K562 (cell line): ENCODE results near the gene USP20. TPM values are rescaled to one million over a fixed set of nuclear protein-coding genes. Genes with fewer than 3 reads are reported as not detected.

Source experiments
- ATF7 ChIP-seq: fragments of 450-650 bp; IDR thresholded peaks from 2 replicates; pipeline ENCODE4 v1.7.1; 2014; ENCODE audit warnings: mild to moderate bottlenecking, moderate library complexity
- CHD4 ChIP-seq: fragments of 200-600 bp; sonication (generic); IDR thresholded peaks from 3 replicates; pipeline ENCODE4 v1.6.1; 2012; ENCODE audit warnings: low read depth, mild to moderate bottlenecking, mixed read lengths, low read length, inconsistent platforms; ENCODE audit not compliant: insufficient read depth, insufficient replicate concordance, poor library complexity, severe bottlenecking
- CREB3 ChIP-seq: fragments of 450-650 bp; conservative IDR thresholded peaks from 2 replicates; pipeline ENCODE4 v1.6.1; 2016; ENCODE audit warnings: missing genetic modification characterization, low read depth, mild to moderate bottlenecking, missing compliant biosample characterization, moderate library complexity
- CREB3L1 ChIP-seq: fragments of 450-650 bp; IDR thresholded peaks from 2 replicates; pipeline ENCODE4 v1.6.1; 2014; ENCODE audit warnings: low read depth, mild to moderate bottlenecking, moderate library complexity, borderline replicate concordance
- CREB5 ChIP-seq: fragments of 250-450 bp; sonication (Bioruptor Pico); IDR thresholded peaks from 2 replicates; pipeline ENCODE4 v1.5.0; 2020; ENCODE audit warnings: mild to moderate bottlenecking
- E2F8 ChIP-seq: fragments of 450-650 bp; IDR thresholded peaks from 2 replicates; pipeline ENCODE4 v1.7.1; 2018; ENCODE audit warnings: mild to moderate bottlenecking, low read depth; ENCODE audit not compliant: partially characterized antibody
- FOS ChIP-seq: IDR thresholded peaks from 3 replicates; pipeline ENCODE4 v1.6.1; 2011; ENCODE audit not compliant: insufficient read length; ENCODE audit errors: extremely low read depth
- KDM5B ChIP-seq: fragments of 200-600 bp; sonication (generic); IDR thresholded peaks from 2 replicates; pipeline ENCODE4 v1.6.1; 2012; ENCODE audit warnings: low read depth, mild to moderate bottlenecking, moderate library complexity, low read length, control low read depth, inconsistent platforms; ENCODE audit not compliant: insufficient replicate concordance
- POLR2AphosphoS2 ChIP-seq: IDR thresholded peaks from 2 replicates; pipeline ENCODE4 v1.6.1; 2012; ENCODE audit warnings: low read length, improper control_type of control experiment
- SIN3A ChIP-seq, 2 experiments: fragments of 150-350 bp in 1 of 2; IDR thresholded peaks; 2 replicates each; pipeline ENCODE4 v1.6.1; 2011 to 2016; ENCODE audit warnings: borderline replicate concordance in 2 of 2, low read depth in 2 of 2, low read length in 2 of 2, mild to moderate bottlenecking in 2 of 2, moderate library complexity in 2 of 2; ENCODE audit not compliant: control insufficient read depth in 1 of 2
- SMAD1 ChIP-seq: fragments of 150-350 bp; IDR thresholded peaks from 2 replicates; pipeline ENCODE4 v1.6.1; 2014; ENCODE audit warnings: low read length, low read depth; ENCODE audit not compliant: partially characterized antibody
- STAT5A ChIP-seq: IDR thresholded peaks from 2 replicates; pipeline ENCODE4 v1.6.1; 2012; ENCODE audit warnings: low read length, inconsistent platforms, borderline replicate concordance
- ZBTB26 ChIP-seq: fragments of 450-650 bp; formaldehyde crosslinking; IDR thresholded peaks from 2 replicates; pipeline ENCODE4 v1.4.0; 2022; ENCODE audit warnings: missing genetic modification characterization
- ZBTB34 ChIP-seq: fragments of 250-450 bp; sonication (Bioruptor Pico); IDR thresholded peaks from 2 replicates; pipeline ENCODE4 v1.8.0; 2021; ENCODE audit warnings: mild to moderate bottlenecking, moderate library complexity
- ZNF695 ChIP-seq: fragments of 450-650 bp; formaldehyde crosslinking; IDR thresholded peaks from 2 replicates; pipeline ENCODE4 v1.4.0; 2020; ENCODE audit warnings: mild to moderate bottlenecking, moderate library complexity
- polyA plus RNA-seq, 8 experiments: library from polyadenylated mRNA; depleted of rRNA in 4 of 8; stranded (reverse) in 5 of 8; unstranded in 3 of 8; fragments of >200 nt; fragmentation: Nextera tagmentation in 2 of 8; fragmentation: Illumina TruSeq in 1 of 8; extraction: Ambion mirVana in 2 of 8; extraction: Trizol in 1 of 8; gene quantifications; 2 replicates each; pipeline versions ENCODE4 v1.2.1 to v1.2.3, GENCODE V29; 2011 to 2014; ENCODE audit warnings: inconsistent platforms in 1 of 8, missing spikeins in 1 of 8
- total RNA-seq, 7 experiments: library from RNA; depleted of rRNA in 6 of 7; stranded (reverse); fragments of >200 nt in 6 of 7; fragmentation: Illumina TruSeq in 2 of 7; extraction: Trizol in 2 of 7; gene quantifications; 2 replicates each; pipeline versions ENCODE4 v1.2.1 to v1.2.3, GENCODE V29; 2011 to 2021; ENCODE audit warnings: low replicate concordance in 1 of 7

The USP20 gene
- total and polyA plus RNA-seq, 9 of the 15 experiments (the other 6 are each of a cell fraction or from before 2014, with no cell fraction given): 1.9 to 136 (median 49.1) TPM

GRCh38 chr9:129835128-129835859 lies at the start of gene USP20, which contains the start of gene C9orf78 (continued):
- TF ChIP-seq SIN3A (IDR thresholded peaks at IDR 0.05; ENCODE audit: borderline replicate concordance in 2 of 2, control insufficient read depth in 1 of 2, low read depth in 2 of 2, low read length in 2 of 2) (peak; percentile 98 to 100), ZBTB26 (no peak), CREB3 (tag) (0 out of 2 replicates have a peak, but pooled peaks have one; percentile 24), FOS (peak; percentile 27), CHD4 (no peak), ZBTB34 (CRISPR knock-in tag) (no peak), STAT5A (no peak), POLR2AphosphoS2 (no peak), CREB3L1 (peak; percentile 63; the same call in 1 of the 2 replicates), E2F8 (peak; percentile 91), ZNF695 (CRISPR knock-in tag) (0 out of 2 replicates have a peak, but pooled peaks have one; percentile 51), CREB5 (no peak), ATF7 (peak; percentile 89), SMAD1 (peak; percentile 44), KDM5B (peak; percentile 99)
